DOHH2 (cell line): ENCODE measurements around the gene FAAP20.

Experiments used
- CTCF ChIP-seq: fragments of 200-600 bp; sonication (generic); IDR thresholded peaks from one replicate; pipeline ENCODE4 v1.5.1; 2014; ENCODE audit warnings: antibody characterized with exemption, mild to moderate bottlenecking, low read depth, low read length; ENCODE audit not compliant: poor library complexity, severe bottlenecking
- EZH2phosphoT487 ChIP-seq: fragments of 200-600 bp; sonication (generic); IDR thresholded peaks from 2 replicates; pipeline ENCODE4 v1.6.1; 2017; ENCODE audit warnings: borderline replicate concordance, mild to moderate bottlenecking, antibody characterized with exemption, low read length, moderate library complexity, mixed read lengths

- TF ChIP-seq EZH2phosphoT487: no peak
- no peak for TF ChIP-seq CTCF
These were observed 33.6 kb upstream of the FAAP20 start, which contains the start of gene SKI for GRCh38 chr1:2228157-2228594.
